ENCODE results near the gene ZNF792. TPM values are rescaled to one million over a fixed set of nuclear protein-coding genes. Genes with fewer than 3 reads are reported as not detected.
"Not testable (repeated sequence)": the region's sequence is repeated elsewhere in the genome, so short reads cannot be mapped to it uniquely, and the experiment has no call there.

The ZNF792 gene
- total and polyA plus RNA-seq, 2 of the 8 experiments (the other 6 are each of a cell fraction or from before 2014, with no cell fraction given) = 2.5 to 7.2 TPM

DNA sequence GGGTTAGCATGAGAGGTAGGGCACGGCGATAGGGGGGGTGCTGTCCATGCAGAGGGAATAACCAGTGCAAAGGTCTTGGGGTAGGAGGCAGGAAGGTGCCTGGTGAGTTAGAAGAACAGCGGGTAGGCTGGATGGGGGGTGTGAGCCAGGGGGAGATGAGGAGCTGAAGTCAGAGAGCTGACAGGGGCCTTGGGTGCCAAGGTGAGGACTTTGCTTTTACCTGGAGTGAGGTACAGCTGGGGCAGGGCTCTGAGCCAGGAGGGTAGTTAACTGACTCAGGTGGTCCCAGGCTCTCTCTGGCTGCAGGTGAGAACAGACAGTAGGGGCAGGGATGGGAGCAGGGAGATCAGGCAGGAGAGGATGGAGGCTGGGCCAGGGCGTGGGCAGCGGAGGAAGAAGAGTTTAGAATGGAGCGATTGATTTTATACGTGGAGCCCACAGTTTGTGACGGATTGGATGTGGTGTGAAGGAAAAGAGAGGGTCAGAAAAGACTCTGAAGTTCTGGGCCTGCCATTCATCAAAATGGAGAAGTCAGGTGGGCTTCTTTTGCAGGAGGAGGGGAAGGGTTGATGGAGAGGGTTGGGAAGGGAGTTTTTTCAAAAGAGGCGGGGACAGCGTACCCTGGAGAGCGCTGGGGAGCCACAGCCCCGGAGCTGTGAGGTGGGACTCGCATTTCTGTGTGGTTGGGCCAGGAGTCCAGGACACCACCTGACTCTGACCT lies 34.9 kb upstream of the ZNF792 start (continued):
- TF ChIP-seq KDM1A (IDR thresholded peaks at IDR 0.05; ENCODE audit: borderline replicate concordance, low read length) (no peak), GTF2F1 (IDR thresholded peaks at IDR 0.05; ENCODE audit: borderline replicate concordance, low read depth, low read length) (no peak), SP1 (IDR thresholded peaks at IDR 0.05; ENCODE audit: low read depth, low read length) (peak; percentile 44; the same call in 1 of the 2 replicates), KDM4A (IDR thresholded peaks at IDR 0.05; ENCODE audit: low read depth, low read length, severe bottlenecking) (peak; percentile 36), SIN3A (conservative IDR thresholded peaks at IDR 0.05 in 1 of 2, IDR thresholded peaks at IDR 0.05 in 1 of 2; ENCODE audit: low read depth in 1 of 2, low read length in 2 of 2) (0 out of 4 replicates have a peak, but pooled peaks of 1 of the 2 experiments have one; percentile 49), RBBP5 (IDR thresholded peaks at IDR 0.05; ENCODE audit: borderline replicate concordance, low read depth, low read length) (no peak), YY1 (IDR thresholded peaks at IDR 0.05; ENCODE audit: low read depth, low read length) (peak; percentile 57), GABPA (IDR thresholded peaks at IDR 0.05; ENCODE audit: borderline replicate concordance, insufficient read depth, low read length) (peak; percentile 10; the same call in 1 of the 2 replicates)

DNA sequence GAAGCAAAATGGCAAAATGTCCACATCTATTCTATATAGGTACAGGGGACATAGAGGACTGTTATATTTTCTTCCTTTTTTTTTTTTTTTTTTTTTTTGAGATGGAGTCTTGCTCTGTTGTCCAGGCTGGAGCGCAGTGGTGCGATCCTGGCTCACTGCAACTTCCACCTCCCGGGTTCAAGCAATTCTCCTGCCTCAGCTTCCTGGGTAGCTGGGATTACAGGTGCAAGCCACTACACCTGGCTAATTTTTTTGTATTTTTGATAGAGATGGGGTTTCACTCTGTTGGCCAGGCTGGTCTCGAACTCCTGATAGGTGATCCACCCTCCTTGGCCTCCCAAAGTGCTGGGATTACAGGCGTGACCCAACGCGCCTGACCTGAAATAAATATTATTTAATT lies 34.2 kb upstream of the ZNF792 start:
- not testable (repeated sequence) for H3K14ac ChIP-seq (ENCODE audit: insufficient read length); H3K79me1 ChIP-seq (ENCODE audit: low read depth, low read length); H2BK15ac ChIP-seq (ENCODE audit: low read length); H3K23ac ChIP-seq (ENCODE audit: insufficient read length); H3K36me3 ChIP-seq (ENCODE audit: control insufficient read depth in 2 of 4, insufficient read depth in 4 of 4, low read length in 3 of 4); DNase-seq (ENCODE audit: low read depth in 1 of 2, low spot score in 2 of 2); H3K9me3 ChIP-seq (ENCODE audit: insufficient read depth in 2 of 2, low read depth in 1 of 2, low read length in 1 of 2); H3K27me3 ChIP-seq (replicated peaks in 1 of 4; ENCODE audit: control insufficient read depth in 3 of 4, extremely low read depth in 1 of 4, insufficient read depth in 3 of 4, low read length in 3 of 4); H4K5ac ChIP-seq (ENCODE audit: insufficient read length, low read depth, low read length); H4K91ac ChIP-seq (replicated peaks; ENCODE audit: insufficient read length, low read length); H3K27ac ChIP-seq (ENCODE audit: low read depth, low read length); H3K56ac ChIP-seq (replicated peaks; ENCODE audit: insufficient read length, low read depth, low read length); FAIRE-seq; H2AK5ac ChIP-seq (ENCODE audit: low read depth, low read length); H2BK12ac ChIP-seq (ENCODE audit: low read depth, low read length); H3K4ac ChIP-seq (replicated peaks; ENCODE audit: insufficient read length, low read depth, low read length); H2BK20ac ChIP-seq (ENCODE audit: low read length); H2BK120ac ChIP-seq (replicated peaks; ENCODE audit: low read depth, low read length); H3K9ac ChIP-seq (replicated peaks in 1 of 4; ENCODE audit: extremely low read depth in 1 of 4, low read depth in 3 of 4, low read length in 3 of 4); H2AFZ ChIP-seq (ENCODE audit: low read length); H3K18ac ChIP-seq (ENCODE audit: extremely low read depth, low read length); H4K8ac ChIP-seq (ENCODE audit: extremely low read depth, insufficient read depth, low read length)
- H3K79me2 ChIP-seq (ENCODE audit: control insufficient read depth in 1 of 2, insufficient read depth in 2 of 2, low read length in 2 of 2) = peaks cover 16 to 26% of the 10 kb centered on the region in 2 experiments
- ChIA-PET CTCF (ENCODE audit: partially characterized antibody) (interaction anchor here (0.8 to 1.4 kb wide), 3 partner anchors 20 to 46 kb away, joined by 3 to 7 read pairs (median 3); no protein-coding TSS in a partner anchor), POLR2A (ENCODE audit: partially characterized antibody) (interaction anchor here (0.8 to 22.5 kb wide), 4 partner anchors 11 to 22 kb away, joined by 3 to 366 read pairs (median 6); partner anchors contain the start of gene SCN1B)
- 84% methylated on average over 7 of the region's 7 CpGs; no CpG with 5 or more reads in 1 of the 2 experiments for WGBS, 2 experiments (ENCODE audit: extremely low coverage in 1 of 2, insufficient coverage in 1 of 2, insufficient read length in 1 of 2, insufficient replicate concordance in 2 of 2, low coverage in 1 of 2, low lambda C conversion rate in 2 of 2, missing lambda C conversion rate in 1 of 2)
- H3K23me2 ChIP-seq (ENCODE audit: low read depth, low read length) = peaks cover 18% of the 10 kb centered on the region
- peaks cover 7 to 16% of the 10 kb centered on the region in 2 experiments for H4K20me1 ChIP-seq (replicated peaks in 1 of 2; ENCODE audit: control insufficient read depth in 1 of 2, insufficient read depth in 2 of 2, low read length in 2 of 2)
- H3K4me1 ChIP-seq (replicated peaks in 1 of 4; ENCODE audit: control insufficient read depth in 3 of 4, insufficient read depth in 4 of 4, low read length in 3 of 4) = peaks cover 8 to 24% (median 16%) of the 10 kb centered on the region in 4 experiments
- H3K4me3 ChIP-seq (ENCODE audit: extremely low read depth in 1 of 4, insufficient read depth in 2 of 4, low read depth in 3 of 4, low read length in 4 of 4) = peak overlapping the region in 1 of 4 experiments; percentile 83; a peak in 1 of 8 replicates
- H3K4me2 ChIP-seq (ENCODE audit: insufficient read depth in 1 of 2, low read depth in 2 of 2, low read length in 2 of 2) = peak overlapping the region; percentile 99
- 0 out of 2 replicates have a peak overlapping the region, but pooled peaks have one; percentile 89 for H2BK5ac ChIP-seq (ENCODE audit: low read depth, low read length)

Data from H1 (cell line).